Measurements from ENCODE around the gene ARAP3.
"Not testable (repeated sequence)": the region's sequence is repeated elsewhere in the genome, so short reads cannot be mapped to it uniquely, and the experiment has no call there.

The ARAP3 gene

GRCh38 chr5:141618030-141618803 is 63.8 kb downstream of the ARAP3 start:
- DNase-seq (ENCODE audit: low read depth in 2 of 2): peak in 1 of 2 donors; percentile 25

GRCh38 chr5:141617682-141618029 is 64.4 kb downstream of the ARAP3 start:
- no peak for DNase-seq (ENCODE audit: low read depth in 2 of 2)

GRCh38 chr5:141617128-141617527 is 64.9 kb downstream of the ARAP3 start:
- DNase-seq (ENCODE audit: low read depth in 2 of 2): no peak

- DNase-seq (ENCODE audit: low read depth in 2 of 2): no peak
These were observed 65.9 kb downstream of the ARAP3 start for GRCh38 chr5:141615991-141616720.

GRCh38 chr5:141613344-141613743 is 68.7 kb downstream of the ARAP3 start:
- no peak for DNase-seq (ENCODE audit: low read depth in 2 of 2)

- no peak for DNase-seq (ENCODE audit: low read depth in 2 of 2)
These were observed 70.7 kb downstream of the ARAP3 start for GRCh38 chr5:141611289-141611688.

GRCh38 chr5:141609921-141610320 is 72.1 kb downstream of the ARAP3 start:
- DNase-seq (ENCODE audit: low read depth in 2 of 2): not testable (repeated sequence)

GRCh38 chr5:141609044-141609443 is 73.0 kb downstream of the ARAP3 start:
- no peak for DNase-seq (ENCODE audit: low read depth in 2 of 2)

GRCh38 chr5:141608557-141608956 is 73.5 kb downstream of the ARAP3 start:
- DNase-seq (ENCODE audit: low read depth in 2 of 2): no peak

- no peak for DNase-seq (ENCODE audit: low read depth in 2 of 2)
These were observed 74.0 kb downstream of the ARAP3 start for GRCh38 chr5:141608046-141608445.

- peak; percentile 42 to 66 for DNase-seq (ENCODE audit: low read depth in 2 of 2)
These were observed 76.3 kb downstream of the ARAP3 start for GRCh38 chr5:141605523-141606277.

GRCh38 chr5:141603923-141604717 is 77.9 kb downstream of the ARAP3 start:
- no peak for DNase-seq (ENCODE audit: low read depth in 2 of 2)
